ENCODE measurements around the gene KTN1. TPM values are rescaled to one million over a fixed set of nuclear protein-coding genes. Genes with fewer than 3 reads are reported as not detected.

Gene KTN1, protein sequence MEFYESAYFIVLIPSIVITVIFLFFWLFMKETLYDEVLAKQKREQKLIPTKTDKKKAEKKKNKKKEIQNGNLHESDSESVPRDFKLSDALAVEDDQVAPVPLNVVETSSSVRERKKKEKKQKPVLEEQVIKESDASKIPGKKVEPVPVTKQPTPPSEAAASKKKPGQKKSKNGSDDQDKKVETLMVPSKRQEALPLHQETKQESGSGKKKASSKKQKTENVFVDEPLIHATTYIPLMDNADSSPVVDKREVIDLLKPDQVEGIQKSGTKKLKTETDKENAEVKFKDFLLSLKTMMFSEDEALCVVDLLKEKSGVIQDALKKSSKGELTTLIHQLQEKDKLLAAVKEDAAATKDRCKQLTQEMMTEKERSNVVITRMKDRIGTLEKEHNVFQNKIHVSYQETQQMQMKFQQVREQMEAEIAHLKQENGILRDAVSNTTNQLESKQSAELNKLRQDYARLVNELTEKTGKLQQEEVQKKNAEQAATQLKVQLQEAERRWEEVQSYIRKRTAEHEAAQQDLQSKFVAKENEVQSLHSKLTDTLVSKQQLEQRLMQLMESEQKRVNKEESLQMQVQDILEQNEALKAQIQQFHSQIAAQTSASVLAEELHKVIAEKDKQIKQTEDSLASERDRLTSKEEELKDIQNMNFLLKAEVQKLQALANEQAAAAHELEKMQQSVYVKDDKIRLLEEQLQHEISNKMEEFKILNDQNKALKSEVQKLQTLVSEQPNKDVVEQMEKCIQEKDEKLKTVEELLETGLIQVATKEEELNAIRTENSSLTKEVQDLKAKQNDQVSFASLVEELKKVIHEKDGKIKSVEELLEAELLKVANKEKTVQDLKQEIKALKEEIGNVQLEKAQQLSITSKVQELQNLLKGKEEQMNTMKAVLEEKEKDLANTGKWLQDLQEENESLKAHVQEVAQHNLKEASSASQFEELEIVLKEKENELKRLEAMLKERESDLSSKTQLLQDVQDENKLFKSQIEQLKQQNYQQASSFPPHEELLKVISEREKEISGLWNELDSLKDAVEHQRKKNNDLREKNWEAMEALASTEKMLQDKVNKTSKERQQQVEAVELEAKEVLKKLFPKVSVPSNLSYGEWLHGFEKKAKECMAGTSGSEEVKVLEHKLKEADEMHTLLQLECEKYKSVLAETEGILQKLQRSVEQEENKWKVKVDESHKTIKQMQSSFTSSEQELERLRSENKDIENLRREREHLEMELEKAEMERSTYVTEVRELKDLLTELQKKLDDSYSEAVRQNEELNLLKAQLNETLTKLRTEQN (N-terminal part only)
- total RNA-seq (2022; extraction: Qiagen RNA extraction) = 83.5 to 139 TPM (median 95.1 TPM) in 5 replicates

DNA sequence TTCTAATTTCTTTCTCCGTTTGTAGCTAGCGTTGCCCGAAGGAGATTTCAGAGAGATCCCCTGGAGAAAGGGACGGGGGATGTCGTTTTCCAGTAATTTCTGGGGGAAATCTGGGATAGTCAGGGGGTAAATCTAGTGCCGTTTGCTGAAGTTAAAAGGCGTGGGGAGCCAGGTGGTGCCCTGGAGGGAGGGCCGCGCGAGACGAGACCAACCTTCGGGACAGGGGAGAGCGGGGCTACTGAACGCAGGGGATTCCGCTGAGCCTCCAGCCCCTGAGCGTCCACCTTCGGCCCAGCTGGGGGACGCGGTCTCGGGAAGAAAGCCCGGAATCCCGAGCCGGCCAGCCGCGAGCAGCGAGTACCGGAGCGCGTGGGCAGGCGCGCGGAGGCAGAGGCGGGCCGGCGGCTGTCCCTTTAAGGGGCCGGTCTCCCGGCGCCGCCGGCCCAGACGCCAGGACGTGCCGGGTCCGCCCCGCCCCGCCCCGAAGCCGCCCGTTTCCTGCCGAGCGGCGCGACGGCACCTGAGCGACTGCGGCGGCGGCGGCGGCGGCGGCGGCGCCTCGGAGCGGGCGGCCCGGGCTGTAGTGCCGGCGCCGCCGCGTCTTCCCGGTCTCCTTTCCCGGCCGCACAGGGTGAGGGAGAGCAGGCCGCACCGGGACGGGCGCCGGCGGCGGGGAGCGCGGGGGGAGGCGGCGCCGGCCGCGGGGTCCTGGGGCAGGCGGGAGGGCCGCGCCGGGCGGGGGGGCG, at the start of gene KTN1:
KTN1 (plus strand) TSS at position 484 of the 746 bp plus-strand sequence. CDS start 31,842 bp downstream, outside the sequence.

Other genes starting within 250 kb of the KTN1 start
- gene ATG14, start 168.4 kb upstream of the KTN1 start, total RNA-seq (2022; extraction: Qiagen RNA extraction) = 4.4 to 5.5 TPM (median 4.8 TPM) in 5 replicates
- not detected in 5 replicates for gene TBPL2, start 139.6 kb upstream of the KTN1 start, total RNA-seq (2022; extraction: Qiagen RNA extraction)